22Rv1 (cell line): ENCODE results near the gene SPIN1.

Experiments
- H3K27ac ChIP-seq: fragments of 450-650 bp; 2 replicates; pipeline ENCODE4 v1.5.1; 2017
- ZFX ChIP-seq: fragments of 450-650 bp; IDR thresholded peaks from 2 replicates; pipeline ENCODE4 v1.6.1; 2017; ENCODE audit warnings: antibody characterized with exemption, borderline replicate concordance
- TF ChIP-seq, protein P1 (sequence below): fragments of 450-650 bp; IDR thresholded peaks from 2 replicates; pipeline ENCODE4 v1.5.1; 2017; ENCODE audit warnings: mild to moderate bottlenecking

SPIN1 gene

DNA sequence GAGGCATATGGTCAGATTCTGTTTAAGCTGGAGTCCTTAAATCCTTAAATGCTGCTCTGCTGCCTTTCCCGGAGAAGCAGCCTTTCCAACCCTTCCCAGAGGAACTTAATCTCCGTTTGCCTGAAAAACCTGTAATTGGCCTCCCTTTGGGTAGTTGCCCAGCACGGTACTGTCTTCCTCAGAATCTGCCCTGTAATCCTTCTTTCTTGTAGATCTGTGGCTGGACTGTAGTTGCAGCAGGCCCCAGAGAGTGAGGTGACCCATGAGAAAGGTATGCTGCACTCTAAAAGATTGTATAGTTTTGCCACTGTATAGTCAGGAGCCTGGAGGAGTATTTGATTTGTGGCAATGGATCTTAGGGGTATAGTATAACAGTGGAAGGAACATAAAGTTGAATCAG is 11.7 kb downstream of the SPIN1 start:
- no peak for TF ChIP-seq ZFX
- TF ChIP-seq, protein P1, sequence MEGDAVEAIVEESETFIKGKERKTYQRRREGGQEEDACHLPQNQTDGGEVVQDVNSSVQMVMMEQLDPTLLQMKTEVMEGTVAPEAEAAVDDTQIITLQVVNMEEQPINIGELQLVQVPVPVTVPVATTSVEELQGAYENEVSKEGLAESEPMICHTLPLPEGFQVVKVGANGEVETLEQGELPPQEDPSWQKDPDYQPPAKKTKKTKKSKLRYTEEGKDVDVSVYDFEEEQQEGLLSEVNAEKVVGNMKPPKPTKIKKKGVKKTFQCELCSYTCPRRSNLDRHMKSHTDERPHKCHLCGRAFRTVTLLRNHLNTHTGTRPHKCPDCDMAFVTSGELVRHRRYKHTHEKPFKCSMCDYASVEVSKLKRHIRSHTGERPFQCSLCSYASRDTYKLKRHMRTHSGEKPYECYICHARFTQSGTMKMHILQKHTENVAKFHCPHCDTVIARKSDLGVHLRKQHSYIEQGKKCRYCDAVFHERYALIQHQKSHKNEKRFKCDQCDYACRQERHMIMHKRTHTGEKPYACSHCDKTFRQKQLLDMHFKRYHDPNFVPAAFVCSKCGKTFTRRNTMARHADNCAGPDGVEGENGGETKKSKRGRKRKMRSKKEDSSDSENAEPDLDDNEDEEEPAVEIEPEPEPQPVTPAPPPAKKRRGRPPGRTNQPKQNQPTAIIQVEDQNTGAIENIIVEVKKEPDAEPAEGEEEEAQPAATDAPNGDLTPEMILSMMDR, result no peak
- no peak overlapping the region for H3K27ac ChIP-seq

DNA sequence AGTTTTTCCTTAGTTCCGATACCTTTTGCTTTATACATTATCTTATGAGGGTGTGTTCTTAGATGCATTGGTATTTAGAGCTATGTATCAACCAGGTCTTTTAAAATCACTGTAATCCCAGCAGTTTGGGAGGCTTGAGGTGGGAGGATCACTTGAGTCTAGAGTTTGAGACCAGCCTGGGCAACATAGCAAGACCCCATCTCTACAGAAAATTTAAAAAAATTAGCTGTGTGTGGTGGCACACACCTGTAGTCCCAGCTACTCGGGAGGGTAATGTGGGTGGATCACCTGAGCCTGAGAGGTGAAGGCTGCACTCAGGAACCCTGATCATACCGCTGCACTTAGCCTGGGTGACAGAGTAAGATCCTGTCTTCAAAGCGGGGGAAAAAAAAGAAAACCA is 15.1 kb downstream of the SPIN1 start:
- no peak overlapping the region for H3K27ac ChIP-seq
- TF ChIP-seq, protein P1, result no peak
- no peak for TF ChIP-seq ZFX

GRCh38 chr9:88406051-88406450 is 17.8 kb downstream of the SPIN1 start:
- no peak for TF ChIP-seq ZFX
- TF ChIP-seq, protein P1, result no peak

DNA sequence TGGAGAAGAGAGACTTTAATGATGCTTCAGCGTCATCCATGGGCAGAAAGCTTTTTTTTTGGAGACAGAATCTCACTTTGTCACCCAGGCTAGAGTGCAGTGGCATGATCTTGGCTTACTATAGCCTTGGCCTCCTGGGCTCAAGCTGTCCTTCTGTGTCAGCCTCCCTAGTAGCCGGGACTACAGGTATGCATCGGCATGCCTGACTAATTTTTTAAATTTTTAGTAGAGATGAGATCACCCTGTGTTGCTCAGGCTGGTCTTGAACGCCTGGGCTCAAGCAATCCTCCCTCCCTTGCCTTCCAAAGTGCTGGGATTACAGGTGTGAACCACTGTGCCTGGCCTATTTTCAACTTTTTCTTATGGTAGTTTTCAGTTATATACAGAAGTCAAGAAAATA is 23.2 kb downstream of the SPIN1 start:
- TF ChIP-seq ZFX, result no peak
- TF ChIP-seq, protein P1, result no peak
- no peak overlapping the region for H3K27ac ChIP-seq

More at GRCh38 chr9:88406051-88406450, 17.8 kb downstream of the SPIN1 start:
- no peak overlapping the region for H3K27ac ChIP-seq

DNA sequence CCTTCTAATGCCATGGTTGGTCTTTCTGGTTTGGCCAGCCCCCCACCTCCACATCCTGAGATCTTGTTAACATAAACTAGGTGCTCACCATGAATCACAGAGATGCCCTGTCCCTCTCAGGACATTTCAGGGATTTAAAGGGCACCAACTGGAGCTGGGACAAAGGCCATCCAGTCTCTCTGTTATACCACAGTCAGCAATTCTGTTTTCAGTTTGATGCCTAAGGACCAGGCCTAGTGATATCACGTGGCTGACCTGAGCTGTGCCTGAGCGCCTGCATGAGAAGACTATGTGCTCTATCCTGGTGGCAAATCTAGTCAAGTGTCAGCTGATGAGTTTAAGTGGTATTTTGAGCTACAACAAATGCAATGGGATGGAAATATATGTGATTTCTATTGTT is 26.1 kb downstream of the SPIN1 start:
- TF ChIP-seq, protein P1, result no peak
- no peak for TF ChIP-seq ZFX
- H3K27ac ChIP-seq, result no peak overlapping the region

DNA sequence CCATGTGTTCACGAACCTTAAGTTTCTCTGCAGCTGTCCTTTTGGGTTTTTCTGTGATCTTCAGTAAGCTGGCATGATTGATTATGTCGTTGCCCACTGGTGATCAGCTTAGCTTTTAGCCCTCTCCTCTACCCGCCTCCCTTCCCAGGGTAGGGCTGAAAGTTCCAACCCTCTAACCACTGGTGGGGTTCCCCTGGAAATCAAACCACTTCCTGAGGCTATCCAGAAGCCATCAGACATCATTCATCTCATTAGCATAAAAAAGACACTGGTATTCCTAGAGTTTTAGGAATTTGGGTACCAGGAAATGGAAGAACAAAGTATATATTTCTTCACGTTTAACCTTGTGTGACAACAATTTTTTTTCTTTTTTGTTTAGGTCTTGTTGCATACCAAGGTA is 29.8 kb downstream of the SPIN1 start:
- TF ChIP-seq ZFX, result no peak
- TF ChIP-seq, protein P1, result no peak
- H3K27ac ChIP-seq, result no peak overlapping the region

- H3K27ac ChIP-seq, result no peak overlapping the region
- TF ChIP-seq ZFX, result no peak
- TF ChIP-seq, protein P1, result no peak
These were observed 30.7 kb downstream of the SPIN1 start for GRCh38 chr9:88418715-88419540.
